T47D (cell line): ENCODE measurements around the gene ELP5.
A peak's percentile ranks its signal among the peaks of the same experiment; 100 is the strongest.

Experiments used
- DNase-seq, 2 experiments: peaks; one replicate each; pipeline versions ENCODE4 v3.0.0 to v3.0.0-alpha.2; 2011 to 2012; ENCODE audit warnings: low read depth in 1 of 2, low spot score in 1 of 2
- JUND ChIP-seq: IDR thresholded peaks from 2 replicates; pipeline ENCODE4 v1.6.1; 2012; ENCODE audit warnings: low read depth
- in situ Hi-C: cut with HindIII; loops from 2 replicates; pipeline ENCODE4 v1.10.0; 2016; ENCODE audit warnings: low sequenced_read_pairs, low pct_unique_long_range_greater_than_20kb

ELP5 gene

GRCh38 chr17:7280519-7281073, 28.6 kb downstream of the ELP5 start:
- no peak for TF ChIP-seq JUND
- in situ Hi-C loops: no loop called here
- peak; percentile 71 to 84 for DNase-seq

GRCh38 chr17:7281074-7281952, 29.3 kb downstream of the ELP5 start, which contains the start of gene SLC2A4:
Gene SLC2A4, plus strand, starts transcription at chr17:7281718. Its CDS starts 217 bp downstream, at chr17:7281935.
- TF ChIP-seq JUND: no peak
- in situ Hi-C loops: no loop called here
- peak; percentile 92 to 96 for DNase-seq

DNA sequence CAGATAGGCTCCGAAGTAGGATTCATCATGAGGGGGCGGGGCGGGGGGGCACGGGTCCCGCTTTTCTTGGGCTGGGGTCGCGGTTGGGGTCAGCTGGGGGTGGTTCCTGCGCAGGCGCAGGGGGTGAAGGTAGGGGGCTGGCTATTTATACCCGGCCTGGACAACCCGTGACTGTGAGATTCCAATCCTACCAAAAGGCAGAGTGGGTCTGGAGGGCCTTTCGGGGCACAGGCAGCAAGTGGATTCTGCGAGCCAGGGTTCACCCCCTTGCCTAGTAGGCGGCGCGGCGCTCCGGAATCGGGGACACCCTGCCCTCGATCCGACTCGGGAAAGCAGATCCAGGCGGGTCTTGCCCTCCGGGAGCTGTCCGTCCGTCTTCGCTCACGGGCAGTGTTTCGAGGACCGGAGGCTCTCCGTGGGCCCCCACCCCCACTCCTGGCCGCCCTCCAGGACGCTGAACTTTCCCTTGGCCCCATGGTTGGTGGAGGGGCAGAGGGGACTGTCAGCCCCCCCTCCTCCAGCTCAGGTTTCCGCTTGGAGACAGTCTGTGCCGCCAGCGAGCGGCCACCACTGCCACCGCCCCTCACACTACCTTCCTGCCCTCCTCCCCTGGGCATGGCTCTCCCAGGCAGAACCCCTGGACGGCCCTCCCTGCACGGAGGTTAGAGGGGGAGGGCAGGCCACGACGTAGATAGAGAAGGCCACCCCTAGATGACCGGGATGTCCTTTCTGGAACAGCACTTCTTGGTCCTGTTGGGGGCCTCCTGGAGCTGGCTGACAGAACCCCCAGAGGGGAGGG, 30.1 kb downstream of the ELP5 start:
- TF ChIP-seq JUND: no peak
- in situ Hi-C loops: no loop called here
- no peak for DNase-seq

DNA sequence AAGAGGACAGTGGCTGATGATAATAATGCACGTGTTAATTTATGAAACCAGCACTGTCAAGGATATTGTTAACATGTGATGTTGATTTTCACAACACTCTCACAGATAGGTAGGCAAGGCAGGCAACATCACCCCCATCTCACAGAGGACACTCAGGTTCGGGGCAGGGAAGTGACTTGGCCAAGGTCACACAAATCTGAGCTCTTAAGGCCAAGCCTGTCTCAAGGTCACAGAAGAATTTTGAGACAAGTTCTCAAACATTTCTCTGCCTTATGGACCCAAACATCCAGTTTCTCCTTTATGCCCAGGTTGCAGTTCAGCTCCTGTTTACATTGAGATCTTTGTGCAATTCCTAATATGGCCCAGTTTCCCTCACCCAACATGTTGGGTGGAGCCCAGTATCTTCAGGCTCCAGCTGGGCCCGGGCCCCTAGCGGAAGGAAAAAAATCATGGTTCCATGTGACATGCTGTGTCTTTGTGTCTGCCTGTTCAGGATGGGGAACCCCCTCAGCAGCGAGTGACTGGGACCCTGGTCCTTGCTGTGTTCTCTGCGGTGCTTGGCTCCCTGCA, 30.8 kb downstream of the ELP5 start:
- no peak for DNase-seq
- in situ Hi-C loops: no loop called here
- TF ChIP-seq JUND: no peak

- DNase-seq: no peak
- TF ChIP-seq JUND: no peak
- in situ Hi-C loops: no loop called here
Measured at GRCh38 chr17:7283471-7284216, 31.6 kb downstream of the ELP5 start.

DNA sequence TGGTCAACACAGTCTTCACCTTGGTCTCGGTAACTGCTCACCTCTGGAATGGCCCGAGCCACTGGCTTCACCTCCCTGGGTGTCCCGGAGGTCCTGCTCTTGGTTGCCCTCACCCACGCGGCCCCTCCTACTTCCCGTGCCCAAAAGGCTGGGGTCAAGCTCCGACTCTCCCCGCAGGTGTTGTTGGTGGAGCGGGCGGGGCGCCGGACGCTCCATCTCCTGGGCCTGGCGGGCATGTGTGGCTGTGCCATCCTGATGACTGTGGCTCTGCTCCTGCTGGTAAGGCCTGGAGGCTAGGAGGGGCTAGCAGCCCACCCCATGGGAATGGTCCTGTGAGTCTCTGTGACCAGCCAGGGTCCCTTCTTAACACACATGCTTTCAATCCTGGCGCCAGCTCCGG, 32.9 kb downstream of the ELP5 start:
- no peak for DNase-seq
- TF ChIP-seq JUND: no peak
- in situ Hi-C loops: no loop called here

DNA sequence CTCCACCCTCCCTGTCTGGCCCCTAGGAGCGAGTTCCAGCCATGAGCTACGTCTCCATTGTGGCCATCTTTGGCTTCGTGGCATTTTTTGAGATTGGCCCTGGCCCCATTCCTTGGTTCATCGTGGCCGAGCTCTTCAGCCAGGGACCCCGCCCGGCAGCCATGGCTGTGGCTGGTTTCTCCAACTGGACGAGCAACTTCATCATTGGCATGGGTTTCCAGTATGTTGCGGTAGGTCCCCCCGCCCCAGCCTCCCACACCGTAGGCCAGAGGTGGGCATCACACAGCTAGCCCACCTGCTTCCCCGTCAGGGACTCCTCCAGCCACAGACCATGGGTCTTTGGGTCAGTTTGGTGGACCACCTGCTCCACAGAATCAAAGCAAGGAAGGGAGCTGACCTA, 33.7 kb downstream of the ELP5 start:
- in situ Hi-C loops: no loop called here
- DNase-seq: no peak
- no peak for TF ChIP-seq JUND

DNA sequence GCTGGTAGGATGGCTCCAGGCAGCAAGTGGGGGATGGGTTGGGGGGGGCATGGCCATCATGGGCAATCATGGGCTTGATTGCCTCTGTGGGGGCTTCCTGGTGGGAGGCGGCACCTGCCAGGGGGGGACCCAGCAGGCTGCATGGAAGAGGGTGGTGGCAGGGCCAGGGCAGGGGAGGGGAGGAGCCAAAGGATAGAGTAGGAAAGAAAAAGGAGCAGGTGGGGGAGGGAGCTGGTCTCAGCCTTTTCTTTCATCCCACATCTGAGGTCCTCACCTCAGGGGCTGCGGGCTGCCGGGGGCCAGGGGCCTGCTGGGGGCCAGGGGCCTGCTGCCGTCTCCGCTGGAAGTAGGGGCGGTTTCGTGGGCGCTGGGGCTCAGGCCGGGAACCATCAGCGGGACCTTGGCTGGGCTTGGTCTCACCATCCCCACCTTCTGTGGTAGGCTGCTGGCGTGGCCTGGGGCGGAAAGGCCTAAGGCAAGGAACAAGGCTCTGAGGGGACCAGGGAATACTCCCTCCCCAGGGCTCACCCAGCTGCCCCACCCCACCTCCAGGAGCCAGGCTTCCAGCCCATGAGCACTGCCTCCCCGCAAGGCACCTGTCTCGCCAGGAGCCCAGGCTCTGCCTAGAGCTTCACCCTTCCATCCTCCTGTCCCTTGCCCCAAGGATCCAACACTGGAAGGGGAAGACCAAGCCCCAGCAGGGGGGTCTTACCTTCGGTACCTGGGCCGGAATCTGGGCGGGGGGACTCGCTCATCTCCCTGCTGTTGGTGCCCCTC, 37.4 kb downstream of the ELP5 start:
- no peak for TF ChIP-seq JUND
- in situ Hi-C loops: no loop called here

DNA sequence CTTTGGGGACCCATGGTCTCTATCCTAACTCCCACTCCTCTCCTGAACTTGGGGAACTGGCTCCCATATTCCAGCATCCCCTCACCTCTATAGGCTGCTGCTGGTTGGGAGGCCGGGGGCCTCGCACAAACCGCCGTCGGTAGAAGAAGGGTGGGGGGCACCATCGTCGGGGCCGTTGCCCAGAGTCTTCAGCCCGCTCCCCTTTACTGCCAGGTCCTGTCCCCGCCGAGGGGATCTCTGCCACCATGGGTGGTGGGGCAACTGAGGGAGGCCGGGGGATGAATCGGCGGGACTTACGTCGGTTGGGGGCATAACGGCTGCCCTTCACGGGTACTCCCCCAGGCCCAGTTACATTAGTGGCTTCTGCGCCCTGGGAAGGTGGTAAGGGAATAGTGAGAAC, 38.2 kb downstream of the ELP5 start:
- in situ Hi-C loops: no loop called here
- no peak for TF ChIP-seq JUND
- DNase-seq: no peak

More for the DNA sequence above, 37.4 kb downstream of the ELP5 start:
- DNase-seq: no peak

- no peak for DNase-seq
- in situ Hi-C loops: no loop called here
- no peak for TF ChIP-seq JUND
Measured at GRCh38 chr17:7290685-7291084, 38.7 kb downstream of the ELP5 start.

- DNase-seq: no peak
- no peak for TF ChIP-seq JUND
- in situ Hi-C loops: no loop called here
Measured at GRCh38 chr17:7292194-7292593, 40.2 kb downstream of the ELP5 start.
